ENCODE measurements around the gene INPP5A. TPM values are rescaled to one million over a fixed set of nuclear protein-coding genes. Genes with fewer than 3 reads are reported as not detected.

INPP5A gene
- total and polyA plus RNA-seq, 2 of the 13 experiments (the other 11 are each of a cell fraction or from before 2014, with no cell fraction given), result 17.5 to 37.9 TPM

- TF ChIP-seq, protein P1, sequence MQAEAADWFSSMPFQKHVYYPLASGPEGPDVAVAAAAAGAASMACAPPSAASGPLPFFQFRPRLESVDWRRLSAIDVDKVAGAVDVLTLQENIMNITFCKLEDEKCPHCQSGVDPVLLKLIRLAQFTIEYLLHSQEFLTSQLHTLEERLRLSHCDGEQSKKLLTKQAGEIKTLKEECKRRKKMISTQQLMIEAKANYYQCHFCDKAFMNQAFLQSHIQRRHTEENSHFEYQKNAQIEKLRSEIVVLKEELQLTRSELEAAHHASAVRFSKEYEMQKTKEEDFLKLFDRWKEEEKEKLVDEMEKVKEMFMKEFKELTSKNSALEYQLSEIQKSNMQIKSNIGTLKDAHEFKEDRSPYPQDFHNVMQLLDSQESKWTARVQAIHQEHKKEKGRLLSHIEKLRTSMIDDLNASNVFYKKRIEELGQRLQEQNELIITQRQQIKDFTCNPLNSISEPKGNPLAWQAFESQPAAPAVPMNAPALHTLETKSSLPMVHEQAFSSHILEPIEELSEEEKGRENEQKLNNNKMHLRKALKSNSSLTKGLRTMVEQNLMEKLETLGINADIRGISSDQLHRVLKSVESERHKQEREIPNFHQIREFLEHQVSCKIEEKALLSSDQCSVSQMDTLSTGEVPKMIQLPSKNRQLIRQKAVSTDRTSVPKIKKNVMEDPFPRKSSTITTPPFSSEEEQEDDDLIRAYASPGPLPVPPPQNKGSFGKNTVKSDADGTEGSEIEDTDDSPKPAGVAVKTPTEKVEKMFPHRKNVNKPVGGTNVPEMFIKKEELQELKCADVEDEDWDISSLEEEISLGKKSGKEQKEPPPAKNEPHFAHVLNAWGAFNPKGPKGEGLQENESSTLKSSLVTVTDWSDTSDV (CRISPR knock-in tag; IDR thresholded peaks at IDR 0.05), result no peak
- TF ChIP-seq ZNF709 (CRISPR knock-in tag; IDR thresholded peaks at IDR 0.05) (no peak), ZNF143 (CRISPR knock-in tag; IDR thresholded peaks at IDR 0.05) (no peak), ZNF558 (CRISPR knock-in tag; IDR thresholded peaks at IDR 0.05; ENCODE audit: borderline replicate concordance) (no peak; the same call in 1 of the 2 replicates), ETV6 (CRISPR knock-in tag; conservative IDR thresholded peaks at IDR 0.05) (no peak), MXD1 (CRISPR knock-in tag; IDR thresholded peaks at IDR 0.05) (no peak), ZBTB38 (CRISPR knock-in tag; IDR thresholded peaks at IDR 0.05) (no peak), TBX2 (CRISPR knock-in tag; IDR thresholded peaks at IDR 0.05; ENCODE audit: borderline replicate concordance) (peak; percentile 94), ZNF530 (CRISPR knock-in tag; IDR thresholded peaks at IDR 0.05; ENCODE audit: low read depth) (no peak), ZNF879 (CRISPR knock-in tag; IDR thresholded peaks at IDR 0.05) (no peak)
- TF ChIP-seq, protein P2, sequence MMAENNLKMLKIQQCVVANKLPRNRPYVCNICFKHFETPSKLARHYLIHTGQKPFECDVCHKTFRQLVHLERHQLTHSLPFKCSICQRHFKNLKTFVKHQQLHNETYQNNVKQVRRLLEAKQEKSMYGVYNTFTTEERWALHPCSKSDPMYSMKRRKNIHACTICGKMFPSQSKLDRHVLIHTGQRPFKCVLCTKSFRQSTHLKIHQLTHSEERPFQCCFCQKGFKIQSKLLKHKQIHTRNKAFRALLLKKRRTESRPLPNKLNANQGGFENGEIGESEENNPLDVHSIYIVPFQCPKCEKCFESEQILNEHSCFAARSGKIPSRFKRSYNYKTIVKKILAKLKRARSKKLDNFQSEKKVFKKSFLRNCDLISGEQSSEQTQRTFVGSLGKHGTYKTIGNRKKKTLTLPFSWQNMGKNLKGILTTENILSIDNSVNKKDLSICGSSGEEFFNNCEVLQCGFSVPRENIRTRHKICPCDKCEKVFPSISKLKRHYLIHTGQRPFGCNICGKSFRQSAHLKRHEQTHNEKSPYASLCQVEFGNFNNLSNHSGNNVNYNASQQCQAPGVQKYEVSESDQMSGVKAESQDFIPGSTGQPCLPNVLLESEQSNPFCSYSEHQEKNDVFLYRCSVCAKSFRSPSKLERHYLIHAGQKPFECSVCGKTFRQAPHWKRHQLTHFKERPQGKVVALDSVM (CRISPR knock-in tag; IDR thresholded peaks at IDR 0.05), result no peak
- TF ChIP-seq, protein P3, sequence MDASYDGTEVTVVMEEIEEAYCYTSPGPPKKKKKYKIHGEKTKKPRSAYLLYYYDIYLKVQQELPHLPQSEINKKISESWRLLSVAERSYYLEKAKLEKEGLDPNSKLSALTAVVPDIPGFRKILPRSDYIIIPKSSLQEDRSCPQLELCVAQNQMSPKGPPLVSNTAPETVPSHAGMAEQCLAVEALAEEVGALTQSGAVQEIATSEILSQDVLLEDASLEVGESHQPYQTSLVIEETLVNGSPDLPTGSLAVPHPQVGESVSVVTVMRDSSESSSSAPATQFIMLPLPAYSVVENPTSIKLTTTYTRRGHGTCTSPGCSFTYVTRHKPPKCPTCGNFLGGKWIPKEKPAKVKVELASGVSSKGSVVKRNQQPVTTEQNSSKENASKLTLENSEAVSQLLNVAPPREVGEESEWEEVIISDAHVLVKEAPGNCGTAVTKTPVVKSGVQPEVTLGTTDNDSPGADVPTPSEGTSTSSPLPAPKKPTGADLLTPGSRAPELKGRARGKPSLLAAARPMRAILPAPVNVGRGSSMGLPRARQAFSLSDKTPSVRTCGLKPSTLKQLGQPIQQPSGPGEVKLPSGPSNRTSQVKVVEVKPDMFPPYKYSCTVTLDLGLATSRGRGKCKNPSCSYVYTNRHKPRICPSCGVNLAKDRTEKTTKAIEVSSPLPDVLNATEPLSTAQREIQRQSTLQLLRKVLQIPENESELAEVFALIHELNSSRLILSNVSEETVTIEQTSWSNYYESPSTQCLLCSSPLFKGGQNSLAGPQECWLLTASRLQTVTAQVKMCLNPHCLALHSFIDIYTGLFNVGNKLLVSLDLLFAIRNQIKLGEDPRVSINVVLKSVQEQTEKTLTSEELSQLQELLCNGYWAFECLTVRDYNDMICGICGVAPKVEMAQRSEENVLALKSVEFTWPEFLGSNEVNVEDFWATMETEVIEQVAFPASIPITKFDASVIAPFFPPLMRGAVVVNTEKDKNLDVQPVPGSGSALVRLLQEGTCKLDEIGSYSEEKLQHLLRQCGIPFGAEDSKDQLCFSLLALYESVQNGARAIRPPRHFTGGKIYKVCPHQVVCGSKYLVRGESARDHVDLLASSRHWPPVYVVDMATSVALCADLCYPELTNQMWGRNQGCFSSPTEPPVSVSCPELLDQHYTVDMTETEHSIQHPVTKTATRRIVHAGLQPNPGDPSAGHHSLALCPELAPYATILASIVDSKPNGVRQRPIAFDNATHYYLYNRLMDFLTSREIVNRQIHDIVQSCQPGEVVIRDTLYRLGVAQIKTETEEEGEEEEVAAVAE (CRISPR knock-in tag; IDR thresholded peaks at IDR 0.05; ENCODE audit: borderline replicate concordance), result no peak
- TF ChIP-seq, protein P4, sequence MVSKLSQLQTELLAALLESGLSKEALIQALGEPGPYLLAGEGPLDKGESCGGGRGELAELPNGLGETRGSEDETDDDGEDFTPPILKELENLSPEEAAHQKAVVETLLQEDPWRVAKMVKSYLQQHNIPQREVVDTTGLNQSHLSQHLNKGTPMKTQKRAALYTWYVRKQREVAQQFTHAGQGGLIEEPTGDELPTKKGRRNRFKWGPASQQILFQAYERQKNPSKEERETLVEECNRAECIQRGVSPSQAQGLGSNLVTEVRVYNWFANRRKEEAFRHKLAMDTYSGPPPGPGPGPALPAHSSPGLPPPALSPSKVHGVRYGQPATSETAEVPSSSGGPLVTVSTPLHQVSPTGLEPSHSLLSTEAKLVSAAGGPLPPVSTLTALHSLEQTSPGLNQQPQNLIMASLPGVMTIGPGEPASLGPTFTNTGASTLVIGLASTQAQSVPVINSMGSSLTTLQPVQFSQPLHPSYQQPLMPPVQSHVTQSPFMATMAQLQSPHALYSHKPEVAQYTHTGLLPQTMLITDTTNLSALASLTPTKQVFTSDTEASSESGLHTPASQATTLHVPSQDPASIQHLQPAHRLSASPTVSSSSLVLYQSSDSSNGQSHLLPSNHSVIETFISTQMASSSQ (IDR thresholded peaks at IDR 0.05; ENCODE audit: low read depth), result no peak
- TF ChIP-seq, protein P4 (CRISPR knock-in tag; IDR thresholded peaks at IDR 0.05; ENCODE audit: borderline replicate concordance), result peak; percentile 47; the same call in 1 of the 2 replicates
Measured at GRCh38 chr10:132685101-132685891, 147.7 kb downstream of the INPP5A start (continued).

Data from HepG2 (cell line).